ENCODE measurements around the gene ALG9.
A peak's percentile ranks its signal among the peaks of the same experiment; 100 is the strongest.
"Not testable (repeated sequence)": the region's sequence is repeated elsewhere in the genome, so short reads cannot be mapped to it uniquely, and the experiment has no call there.

The ALG9 gene

GRCh38 chr11:111792955-111793500 is 78.4 kb downstream of the ALG9 start:
- DNase-seq = no peak

GRCh38 chr11:111792314-111792713 is 79.1 kb downstream of the ALG9 start:
- no peak for DNase-seq

- DNase-seq = no peak
These were observed 82.9 kb downstream of the ALG9 start for GRCh38 chr11:111788464-111788863.

GRCh38 chr11:111788051-111788450 is 83.3 kb downstream of the ALG9 start:
- DNase-seq = no peak

GRCh38 chr11:111785886-111786412 is 85.4 kb downstream of the ALG9 start:
- DNase-seq = no peak

GRCh38 chr11:111785076-111785475 is 86.3 kb downstream of the ALG9 start:
- DNase-seq = no peak

GRCh38 chr11:111784311-111784710 is 87.1 kb downstream of the ALG9 start:
- not testable (repeated sequence) for DNase-seq

GRCh38 chr11:111782109-111782741 is 89.2 kb downstream of the ALG9 start:
- no peak for DNase-seq

- no peak for DNase-seq
These were observed 92.3 kb downstream of the ALG9 start for GRCh38 chr11:111779118-111779517.

GRCh38 chr11:111778047-111778558 is 93.3 kb downstream of the ALG9 start:
- no peak for DNase-seq

GRCh38 chr11:111777094-111778046 is 94.0 kb downstream of the ALG9 start:
- DNase-seq = no peak

GRCh38 chr11:111776398-111777093 is 94.8 kb downstream of the ALG9 start:
- no peak for DNase-seq

GRCh38 chr11:111774955-111775710 is 96.2 kb downstream of the ALG9 start:
- no peak for DNase-seq

- DNase-seq = no peak
These were observed 98.8 kb downstream of the ALG9 start for GRCh38 chr11:111772535-111772934.

GRCh38 chr11:111771205-111771604 is 100.2 kb downstream of the ALG9 start:
- not testable (repeated sequence) for DNase-seq

- DNase-seq = no peak
These were observed 100.7 kb downstream of the ALG9 start for GRCh38 chr11:111770581-111771134.

- no peak for DNase-seq
These were observed 104.6 kb downstream of the ALG9 start for GRCh38 chr11:111766834-111767142.

- peak; percentile 16 for DNase-seq
These were observed 105.2 kb downstream of the ALG9 start, which contains the start of gene PPP2R1B for GRCh38 chr11:111765984-111766833. PPP2R1B (minus strand) TSS chr11:111766389; CDS start chr11:111766361, 28 bp downstream.

GRCh38 chr11:111765320-111765983 is 105.9 kb downstream of the ALG9 start:
- no peak for DNase-seq

- no peak for DNase-seq
These were observed 106.8 kb downstream of the ALG9 start for GRCh38 chr11:111764621-111765020.
